Measurements from ENCODE around the gene GALNTL6.

GALNTL6 gene

GRCh38 chr4:172207886-172208285 lies 394.7 kb downstream of the GALNTL6 start:
- no peak for DNase-seq (ENCODE audit: low read depth)

DNA sequence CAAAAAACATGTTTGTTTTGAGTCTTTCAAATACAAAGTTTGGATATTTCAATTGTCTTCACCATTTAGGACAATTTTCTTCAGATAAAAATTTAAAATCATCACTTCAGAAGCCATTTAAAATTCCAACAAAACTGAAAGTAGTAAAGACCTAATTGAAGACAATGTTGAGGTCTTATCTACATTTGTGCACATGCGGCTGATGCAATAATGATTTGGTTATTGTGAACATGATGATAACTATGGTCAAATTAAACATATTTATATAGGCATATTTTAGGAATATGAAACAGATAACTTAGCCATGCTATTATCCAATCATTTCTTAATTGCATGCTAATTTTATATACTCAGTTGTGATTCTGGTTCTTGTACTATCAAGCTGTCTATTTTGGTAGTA lies 407.5 kb downstream of the GALNTL6 start:
- no peak for DNase-seq (ENCODE audit: low read depth)

GRCh38 chr4:172225457-172225856 lies 412.3 kb downstream of the GALNTL6 start:
- no peak for DNase-seq (ENCODE audit: low read depth)

GRCh38 chr4:172232966-172233365 lies 419.8 kb downstream of the GALNTL6 start:
- no peak for DNase-seq (ENCODE audit: low read depth)

DNA sequence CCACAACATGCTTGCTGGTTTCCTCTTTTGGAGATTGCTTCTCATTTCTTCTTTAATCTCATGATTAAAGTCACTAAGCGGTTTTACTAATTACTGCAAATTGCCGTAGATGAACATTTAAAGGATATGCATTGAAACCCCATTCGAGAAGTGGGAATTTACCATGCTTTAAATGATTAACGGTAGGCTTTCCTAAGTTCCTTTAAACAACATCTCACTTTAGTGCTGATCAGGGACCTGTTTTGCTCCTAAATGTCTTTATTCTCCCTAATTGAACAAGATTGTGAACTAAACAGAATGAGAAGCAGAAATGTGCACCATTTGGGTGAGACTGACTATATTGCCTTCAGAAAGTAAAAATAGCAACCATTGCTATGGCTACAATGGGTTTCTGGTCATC lies 430.3 kb downstream of the GALNTL6 start:
- DNase-seq (ENCODE audit: low read depth), result no peak

DNA sequence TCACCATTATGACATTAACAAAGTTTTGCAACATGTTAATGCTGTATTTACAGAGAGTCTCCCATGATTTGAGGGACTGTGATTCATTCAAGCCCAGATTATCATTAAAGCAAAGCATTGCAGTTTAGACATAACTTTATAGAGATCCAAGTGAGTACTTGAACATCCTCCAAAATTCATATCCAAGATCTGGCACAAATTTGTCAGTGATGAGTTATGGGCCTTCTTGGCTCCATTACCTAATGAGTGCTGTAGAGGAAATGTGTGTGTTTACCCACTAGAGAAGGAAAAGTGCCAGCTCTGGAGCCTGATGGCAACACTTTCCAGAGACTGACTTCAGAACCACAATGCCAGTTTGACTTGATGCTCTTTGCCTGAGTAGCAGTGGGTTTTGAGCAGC lies 432.3 kb downstream of the GALNTL6 start:
- no peak for DNase-seq (ENCODE audit: low read depth)

GRCh38 chr4:172253409-172253808 lies 440.2 kb downstream of the GALNTL6 start:
- DNase-seq (ENCODE audit: low read depth), result no peak

DNA sequence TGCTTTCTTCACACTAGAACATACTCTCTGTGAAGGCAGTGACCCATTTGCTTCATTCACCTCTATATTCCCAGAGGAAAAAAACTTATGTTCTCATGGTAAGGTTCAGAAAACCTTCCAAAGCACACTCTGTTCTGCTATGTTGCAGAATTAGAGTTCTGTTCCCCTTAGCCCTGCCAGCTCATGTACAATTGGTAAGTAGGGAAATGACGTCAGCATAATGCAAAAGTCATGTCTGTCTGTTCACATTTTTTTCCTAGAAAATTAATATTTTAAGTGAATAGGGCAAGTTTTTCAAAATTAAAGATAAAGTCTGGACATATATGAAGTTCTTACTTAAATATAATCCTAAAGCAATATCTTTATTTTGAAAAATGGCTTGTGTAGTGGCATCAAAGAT lies 443.6 kb downstream of the GALNTL6 start:
- DNase-seq (ENCODE audit: low read depth), result no peak

DNA sequence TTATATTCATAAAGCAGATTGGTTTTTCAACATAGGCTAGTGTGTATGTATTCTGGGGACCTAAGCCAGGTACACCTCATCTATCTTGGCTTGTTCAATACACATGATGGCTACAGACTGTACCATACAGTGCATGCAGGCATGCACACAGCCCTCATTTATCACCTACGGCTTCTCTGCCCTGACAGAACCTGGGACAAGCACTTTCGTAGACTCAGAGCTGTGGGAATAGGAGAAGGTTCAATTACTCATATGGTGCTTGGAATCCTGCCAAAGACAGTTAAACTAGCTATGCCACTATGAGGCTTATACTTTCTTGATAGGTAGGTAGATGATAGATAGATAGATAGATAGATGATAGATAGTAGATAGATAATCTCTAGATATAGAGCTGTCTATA lies 457.2 kb downstream of the GALNTL6 start:
- DNase-seq (ENCODE audit: low read depth), result no peak

GRCh38 chr4:172287117-172287516 lies 473.9 kb downstream of the GALNTL6 start:
- DNase-seq (ENCODE audit: low read depth), result no peak

DNA sequence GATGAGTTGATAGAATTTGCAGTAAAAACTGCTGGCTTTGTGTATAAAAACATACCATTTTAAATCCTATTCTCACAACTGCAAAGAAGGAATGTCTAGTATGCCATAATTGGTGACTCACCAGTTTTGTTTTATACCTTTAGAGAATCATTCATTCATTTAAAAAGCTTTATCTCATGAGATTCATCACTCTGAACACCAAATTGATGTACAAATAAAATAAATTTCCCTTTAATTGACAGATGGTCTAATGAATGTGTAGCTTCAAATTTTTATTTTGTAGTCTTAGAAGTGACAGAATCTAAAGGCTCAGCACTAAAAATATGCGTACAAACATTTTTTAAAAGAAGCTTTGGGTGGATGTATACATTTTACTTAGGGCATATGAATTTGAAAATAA lies 492.5 kb downstream of the GALNTL6 start:
- no peak for DNase-seq (ENCODE audit: low read depth)

- no peak for DNase-seq (ENCODE audit: low read depth)
These were observed 494.9 kb downstream of the GALNTL6 start for GRCh38 chr4:172308078-172308477.

- no peak for DNase-seq (ENCODE audit: low read depth)
These were observed 498.5 kb downstream of the GALNTL6 start for GRCh38 chr4:172311682-172312081.

DNA sequence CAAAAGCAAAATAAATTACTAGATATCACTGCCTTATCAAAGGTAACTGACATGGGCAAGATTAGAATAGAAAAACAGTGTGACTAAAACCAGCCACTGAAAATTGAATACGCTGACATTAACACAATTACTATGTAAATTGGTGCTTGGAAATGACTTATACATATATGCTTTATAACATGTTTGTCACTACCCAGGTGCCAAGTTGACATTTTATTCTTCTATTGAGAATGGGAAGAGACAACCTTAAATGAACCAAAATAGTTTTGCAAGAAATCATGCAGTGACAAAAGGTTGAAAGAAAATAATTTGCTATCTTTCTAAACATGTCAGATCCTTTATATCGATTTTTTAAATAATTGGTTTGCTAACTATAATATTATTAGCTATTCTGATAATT lies 510.1 kb downstream of the GALNTL6 start:
- DNase-seq (ENCODE audit: low read depth), result no peak

DNA sequence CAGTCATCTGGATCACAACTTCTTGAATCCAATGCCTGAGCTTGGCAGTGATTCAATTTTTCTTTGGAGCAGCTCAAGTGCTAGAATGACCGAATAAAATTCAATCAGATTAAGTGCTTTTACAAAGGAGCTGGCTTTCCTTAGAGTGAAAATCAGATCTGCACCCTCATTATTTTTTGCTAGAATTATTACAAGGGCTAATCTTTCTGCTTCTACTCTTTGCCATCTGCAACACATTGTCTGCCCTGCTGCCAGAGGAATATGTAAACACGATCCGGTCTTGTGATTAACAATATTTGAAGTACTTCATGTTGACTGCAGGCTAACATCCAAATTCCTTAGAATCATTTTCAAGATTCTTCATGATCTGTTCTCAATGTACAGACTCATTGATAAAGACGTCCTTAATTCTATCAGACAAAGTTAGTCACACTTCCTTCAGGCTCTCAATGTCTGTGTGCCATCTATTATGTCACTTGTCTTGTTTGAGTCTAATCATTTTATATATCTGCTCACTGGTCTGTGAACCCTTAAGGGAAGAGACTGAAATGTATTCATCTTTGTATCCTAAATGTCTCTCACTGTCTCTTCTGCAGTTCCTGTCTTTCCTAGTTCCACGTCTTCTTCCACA lies 531.2 kb downstream of the GALNTL6 start:
- no peak for DNase-seq (ENCODE audit: low read depth)

DNA sequence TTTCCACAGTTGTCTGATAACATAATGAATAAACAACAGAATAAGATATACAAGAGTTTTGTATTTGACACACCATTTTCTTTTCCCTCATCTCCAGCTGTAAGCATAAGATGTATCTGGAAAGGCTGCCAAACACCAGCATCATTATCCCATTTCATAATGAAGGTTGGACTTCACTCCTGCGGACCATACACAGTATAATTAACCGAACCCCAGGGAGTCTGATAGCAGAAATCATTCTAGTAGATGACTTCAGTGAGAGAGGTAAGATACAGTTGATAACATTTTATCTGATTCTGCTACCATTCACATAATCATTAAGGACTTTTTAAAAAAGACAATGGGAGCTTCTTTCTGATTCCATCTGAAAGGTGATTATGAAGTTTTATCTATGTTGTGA lies 535.2 kb downstream of the GALNTL6 start:
- no peak for DNase-seq (ENCODE audit: low read depth)

DNA sequence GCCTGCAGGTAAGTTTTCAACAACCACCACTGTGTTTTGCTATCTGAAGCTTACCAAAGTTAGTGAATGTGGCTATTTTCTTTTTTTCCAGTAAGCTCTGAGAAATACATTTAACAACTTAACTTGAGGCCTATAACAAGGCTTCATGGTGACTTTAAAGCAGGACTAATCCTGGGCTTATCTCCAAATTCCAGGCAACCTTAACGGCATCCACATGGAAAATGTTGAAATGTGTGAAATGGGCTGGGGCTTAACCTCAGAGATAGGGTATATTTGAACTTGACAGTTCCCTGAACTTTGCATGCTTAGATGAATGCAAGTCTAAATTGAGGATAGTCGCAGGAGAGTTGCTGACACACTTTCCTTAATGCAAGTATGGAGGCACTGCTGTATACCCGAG lies 539.2 kb downstream of the GALNTL6 start:
- DNase-seq (ENCODE audit: low read depth), result no peak

GRCh38 chr4:172356016-172356415 lies 542.8 kb downstream of the GALNTL6 start:
- no peak for DNase-seq (ENCODE audit: low read depth)

- no peak for DNase-seq (ENCODE audit: low read depth)
These were observed 543.9 kb downstream of the GALNTL6 start for GRCh38 chr4:172357006-172357540.

DNA sequence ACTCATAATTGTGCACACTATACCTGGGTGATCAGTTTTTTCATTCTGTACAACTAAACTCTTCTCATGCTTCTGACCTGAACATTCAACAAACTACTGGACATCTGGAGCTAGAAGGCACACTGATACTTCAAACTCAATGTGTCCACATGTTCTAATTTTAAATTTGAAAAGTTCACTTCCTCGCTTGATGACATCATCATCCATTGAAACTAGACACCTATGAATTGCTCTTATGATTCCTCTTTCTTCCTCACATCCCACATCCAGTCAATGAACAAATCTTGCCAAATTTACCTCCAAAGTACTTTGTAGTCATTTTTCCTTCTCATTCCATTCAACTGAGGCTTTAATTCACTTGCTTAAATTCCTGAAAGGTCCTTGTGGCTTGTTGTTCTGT lies 549.4 kb downstream of the GALNTL6 start:
- DNase-seq (ENCODE audit: low read depth), result no peak

DNA sequence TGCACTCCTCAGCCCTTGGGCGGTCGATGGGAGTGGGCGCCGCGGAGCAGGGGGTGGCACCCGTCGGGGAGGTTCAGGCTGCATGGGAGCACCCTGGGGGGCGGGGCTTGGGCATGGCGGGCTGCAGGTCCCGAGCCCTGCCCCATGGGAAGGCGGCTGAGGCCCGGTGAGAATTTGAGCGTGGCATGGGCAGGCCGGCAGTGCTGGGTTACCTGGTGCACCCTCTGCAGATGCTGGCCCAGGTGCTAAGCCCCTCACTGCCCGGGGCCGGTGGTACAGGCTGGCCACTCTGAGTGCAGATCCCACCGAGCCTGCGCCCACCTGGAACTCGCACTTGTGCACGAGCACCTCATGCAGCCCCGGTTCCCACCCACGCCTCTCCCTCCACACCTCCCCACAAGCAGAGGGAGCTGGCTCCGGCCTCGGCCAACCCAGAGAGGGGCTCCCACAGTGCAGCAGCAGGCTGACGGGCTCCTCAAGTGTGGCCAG lies 556.3 kb downstream of the GALNTL6 start:
- no peak for DNase-seq (ENCODE audit: low read depth)

DNA sequence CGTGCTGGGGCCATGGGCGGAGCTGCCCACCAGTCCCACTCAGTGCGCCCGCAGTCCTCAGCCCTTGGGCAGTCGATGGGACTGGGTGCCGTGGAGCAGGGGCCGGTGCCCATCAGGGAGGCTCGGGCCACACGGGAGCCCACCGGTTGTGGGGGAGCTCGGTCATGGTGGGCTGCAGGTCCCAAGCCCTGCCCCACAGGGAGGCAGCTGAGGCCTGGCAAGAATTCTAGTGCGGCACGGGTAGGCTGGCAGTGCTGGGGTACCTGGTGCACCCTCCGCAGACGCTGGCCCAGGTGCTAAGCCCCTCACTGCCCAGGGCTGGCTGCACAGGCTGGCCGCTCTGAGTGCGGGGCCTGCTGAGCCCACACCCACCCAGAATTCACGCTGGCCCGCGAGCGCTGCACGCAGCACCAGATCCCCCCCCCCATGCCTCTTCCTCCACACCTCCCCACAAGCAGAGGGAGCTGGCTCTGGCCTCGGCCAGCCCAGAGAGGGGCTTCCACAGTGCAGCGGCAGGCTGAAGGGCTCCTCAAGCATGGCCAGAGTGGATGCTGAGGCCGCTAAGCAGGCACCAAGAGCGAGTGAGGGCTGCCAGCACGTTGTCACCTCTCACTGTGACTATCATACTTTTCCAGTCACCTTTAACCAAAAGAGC lies 564.4 kb downstream of the GALNTL6 start:
- DNase-seq (ENCODE audit: low read depth), result no peak

DNA sequence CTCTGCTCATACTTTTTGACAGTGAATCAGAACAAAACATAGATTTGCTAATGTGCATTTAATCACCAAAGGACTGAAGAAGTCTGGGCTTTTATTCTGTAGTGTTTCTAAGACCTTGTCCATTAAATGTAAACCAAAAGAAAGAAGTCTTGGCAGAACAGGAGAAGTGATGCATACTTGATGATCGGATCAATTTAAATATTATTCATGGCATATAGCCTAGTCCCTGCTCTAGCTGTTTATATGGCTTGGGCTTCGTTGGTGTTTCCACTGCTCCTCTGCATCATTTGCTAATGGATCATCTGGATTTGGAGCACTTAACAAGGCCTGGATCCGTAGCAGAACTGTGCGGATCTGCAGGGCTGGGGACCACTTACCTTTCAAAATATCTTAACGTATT lies 566.6 kb downstream of the GALNTL6 start:
- no peak for DNase-seq (ENCODE audit: low read depth)

- no peak for DNase-seq (ENCODE audit: low read depth)
These were observed 577.1 kb downstream of the GALNTL6 start for GRCh38 chr4:172390331-172390730.
